VCaP (cell line): ENCODE results near the gene CHRNE.
"Not testable (repeated sequence)": the region's sequence is repeated elsewhere in the genome, so short reads cannot be mapped to it uniquely, and the experiment has no call there.

ENCODE experiments used
- H3K27ac ChIP-seq: fragments of 450-650 bp; 2 replicates; pipeline ENCODE4 v1.5.1; 2017
- CTCF ChIP-seq: fragments of 450-650 bp; conservative IDR thresholded peaks from 2 replicates; pipeline ENCODE4 v1.5.1; 2017; ENCODE audit warnings: mild to moderate bottlenecking, moderate library complexity

Gene CHRNE

DNA sequence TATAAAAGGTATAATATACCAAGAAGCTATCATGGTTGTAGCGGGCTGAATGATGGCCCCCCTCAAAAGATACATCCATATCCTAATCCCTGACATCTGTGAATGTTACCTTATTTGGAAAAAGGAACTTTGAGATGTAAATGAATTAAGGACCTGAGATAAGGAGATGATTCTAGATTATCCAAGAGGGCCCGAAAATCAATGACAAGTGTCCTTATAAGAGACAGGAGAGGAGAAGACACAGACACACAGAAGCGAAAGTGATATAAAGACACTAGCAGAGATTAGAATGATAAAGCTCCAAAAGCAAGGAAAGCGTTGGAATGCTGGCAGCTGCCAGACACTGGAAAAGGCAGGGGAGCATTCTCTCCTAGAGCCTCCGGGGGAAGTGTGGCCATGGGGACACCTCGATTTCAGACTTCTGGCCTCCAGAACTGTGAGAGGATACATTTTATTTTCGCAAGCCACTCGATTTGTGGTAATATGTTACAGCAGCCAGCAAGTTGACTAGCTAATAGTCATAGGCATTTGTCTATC is 16.7 kb upstream of the CHRNE start:
- TF ChIP-seq CTCF = no peak
- H3K27ac ChIP-seq = no peak overlapping the region

DNA sequence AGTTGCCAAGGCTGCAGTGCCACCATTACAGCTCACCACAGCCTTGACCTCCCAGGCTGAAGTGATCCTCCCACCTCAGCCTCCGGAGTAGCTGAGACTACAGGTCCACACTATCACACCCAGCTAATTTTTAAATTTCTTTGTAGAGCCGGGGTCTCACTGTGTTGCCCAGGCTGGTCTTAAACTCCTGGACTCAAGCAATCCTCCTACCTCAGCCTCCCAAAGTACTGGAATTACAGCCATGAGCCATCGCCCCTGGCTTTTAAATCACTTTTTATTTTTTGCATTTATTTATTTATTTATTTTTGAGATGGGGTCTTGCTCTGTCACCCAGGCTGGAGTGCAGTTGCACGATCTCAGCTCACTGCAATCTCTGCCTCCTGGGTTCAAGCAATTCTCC is 11.7 kb upstream of the CHRNE start:
- not testable (repeated sequence) for H3K27ac ChIP-seq

GRCh38 chr17:4913994-4914393 is 11.1 kb upstream of the CHRNE start:
- TF ChIP-seq CTCF = no peak
- H3K27ac ChIP-seq = no peak overlapping the region

GRCh38 chr17:4908711-4909496 is 6.0 kb upstream of the CHRNE start:
- H3K27ac ChIP-seq = 0 out of 2 replicates have a peak overlapping the region, but pooled peaks have one; percentile 5
- peak; percentile 78 for TF ChIP-seq CTCF

DNA sequence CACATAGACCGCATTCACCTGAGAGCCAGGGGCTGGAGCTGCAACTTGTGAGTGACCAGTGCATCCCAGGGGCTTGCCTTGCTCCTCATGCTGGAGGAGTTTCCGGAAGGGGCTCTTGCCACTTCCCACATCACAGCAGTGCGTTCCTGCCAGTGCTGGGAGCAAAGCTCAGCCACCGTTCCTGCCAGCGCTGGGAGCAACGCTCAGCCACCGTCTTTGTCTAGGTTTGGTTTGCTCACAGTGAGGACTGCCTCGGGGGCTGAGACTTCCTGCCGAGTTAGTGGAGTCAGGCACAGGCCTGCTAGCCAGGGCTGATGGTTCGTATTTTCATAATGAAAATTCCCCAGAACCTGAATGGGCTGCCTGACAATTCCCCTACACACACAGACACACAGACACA is 5.4 kb upstream of the CHRNE start:
- no peak overlapping the region for H3K27ac ChIP-seq
- no peak for TF ChIP-seq CTCF

DNA sequence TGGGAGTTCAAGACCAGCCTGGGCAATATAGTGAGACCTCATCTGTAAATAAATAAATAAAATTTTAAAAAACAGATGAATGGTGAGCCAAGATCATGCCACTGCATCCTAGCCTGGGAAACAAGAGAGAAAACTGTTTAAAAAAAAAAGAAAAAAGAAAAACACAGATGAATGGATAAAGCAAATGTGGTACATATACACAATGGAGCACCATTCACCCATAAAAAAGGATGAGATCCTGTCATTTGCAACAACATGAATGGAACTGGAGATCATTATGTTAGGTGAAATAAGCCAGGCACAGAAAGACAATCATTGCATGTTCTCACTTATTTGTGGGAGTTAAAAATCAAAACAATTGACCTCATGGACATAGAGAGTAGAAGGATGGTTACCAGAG is 3.7 kb upstream of the CHRNE start:
- H3K27ac ChIP-seq = not testable (repeated sequence)

GRCh38 chr17:4902540-4902939 is 358 bp downstream of the CHRNE start:
- no peak for TF ChIP-seq CTCF
- H3K27ac ChIP-seq = no peak overlapping the region

DNA sequence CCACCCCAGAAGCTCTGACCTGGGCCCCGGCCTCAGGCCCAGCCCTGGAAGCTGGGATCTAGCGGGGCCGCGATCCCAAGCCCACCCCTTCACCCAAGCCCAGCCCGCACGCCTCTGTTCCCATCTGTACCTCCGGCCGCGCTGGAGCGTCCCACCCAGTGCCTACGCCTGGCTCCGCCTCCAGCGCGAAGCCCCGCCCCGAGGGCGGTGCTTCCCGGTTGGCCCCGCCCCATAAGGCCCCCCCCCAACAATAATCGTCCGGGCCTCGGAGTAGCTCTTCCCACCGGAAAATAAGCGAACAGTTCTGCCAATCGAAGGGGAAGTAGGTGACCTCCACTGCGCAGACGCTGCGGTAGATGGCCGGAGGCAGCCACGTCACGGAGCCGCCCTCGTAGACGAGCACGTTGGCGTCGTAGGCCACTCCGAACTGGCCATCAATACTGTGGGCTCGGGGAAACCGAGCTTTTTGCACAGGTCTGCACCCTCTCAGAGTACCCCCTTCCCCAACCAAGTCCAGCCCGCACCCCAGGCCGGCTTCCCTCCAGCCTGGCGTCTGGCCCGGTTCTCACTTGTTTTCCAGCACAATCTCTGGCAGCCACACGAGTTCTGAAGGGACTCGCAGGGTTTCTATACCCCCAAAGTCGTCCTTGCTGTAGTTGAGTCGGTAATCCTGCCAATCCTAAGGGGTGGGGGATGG is 1.1 kb downstream of the CHRNE start:
- TF ChIP-seq CTCF = no peak
- H3K27ac ChIP-seq = no peak overlapping the region
